OCI-LY1 (cell line): ENCODE measurements around the gene DUSP22.

ENCODE experiments used
- CTCF ChIP-seq: fragments of 200-600 bp; sonication (generic), shearing (Covaris generic); IDR thresholded peaks from 2 replicates; pipeline ENCODE4 v1.5.1; 2017; ENCODE audit warnings: mild to moderate bottlenecking, antibody characterized with exemption, low read length, moderate library complexity, mixed read lengths
- EZH2 ChIP-seq: fragments of 200-600 bp; sonication (generic), shearing (Covaris generic); IDR thresholded peaks from 2 replicates; pipeline ENCODE4 v1.8.0; 2017; ENCODE audit warnings: borderline replicate concordance, mixed run types, mild to moderate bottlenecking, antibody characterized with exemption, low read length, moderate library complexity, mixed read lengths

- TF ChIP-seq CTCF: no peak
- TF ChIP-seq EZH2: no peak
Observed at GRCh38 chr6:356828-357251, 64.6 kb downstream of the DUSP22 start.
